ENCODE results near the gene CST9.
"Not testable (repeated sequence)": the region's sequence is repeated elsewhere in the genome, so short reads cannot be mapped to it uniquely, and the experiment has no call there.

Gene CST9

DNA sequence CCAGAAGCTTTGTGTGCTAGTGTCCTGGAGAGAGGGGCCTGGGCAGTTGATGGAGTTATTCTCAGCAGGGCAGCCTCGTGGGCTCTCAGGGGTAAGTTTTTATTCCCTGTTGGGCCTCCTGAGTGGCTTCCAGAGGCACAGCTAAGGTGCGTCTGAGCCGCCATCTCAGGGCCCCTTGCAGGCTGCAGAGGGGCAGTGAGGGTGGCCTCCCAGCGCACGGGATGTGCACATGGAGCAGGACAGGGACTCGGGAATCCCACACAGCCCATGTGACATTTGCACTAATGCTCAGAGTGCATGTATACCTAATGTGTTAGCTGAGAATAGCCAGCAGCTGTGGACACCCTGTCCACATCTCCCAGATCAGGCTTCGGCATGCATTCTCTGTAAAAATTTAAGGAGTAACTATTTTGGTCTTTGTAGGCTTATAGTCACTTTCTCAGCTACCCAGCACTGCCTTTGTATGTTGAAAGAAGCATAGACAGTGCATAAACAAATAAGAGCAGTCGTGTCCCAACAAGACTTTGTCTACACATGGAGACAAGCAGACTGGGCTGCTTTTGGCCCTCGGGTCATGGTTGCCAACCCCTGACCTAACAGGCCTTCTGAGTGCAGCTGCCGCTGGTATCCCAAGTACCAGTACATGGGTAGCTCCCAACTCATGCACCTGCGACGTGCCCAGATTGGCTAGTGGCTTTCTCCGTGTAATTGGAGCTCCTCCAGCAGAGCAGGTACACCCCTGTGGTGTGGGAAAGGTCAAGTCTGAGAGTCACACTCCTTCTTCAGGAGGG is 18.8 kb downstream of the CST9 start:
- DNase-seq, result no peak

DNA sequence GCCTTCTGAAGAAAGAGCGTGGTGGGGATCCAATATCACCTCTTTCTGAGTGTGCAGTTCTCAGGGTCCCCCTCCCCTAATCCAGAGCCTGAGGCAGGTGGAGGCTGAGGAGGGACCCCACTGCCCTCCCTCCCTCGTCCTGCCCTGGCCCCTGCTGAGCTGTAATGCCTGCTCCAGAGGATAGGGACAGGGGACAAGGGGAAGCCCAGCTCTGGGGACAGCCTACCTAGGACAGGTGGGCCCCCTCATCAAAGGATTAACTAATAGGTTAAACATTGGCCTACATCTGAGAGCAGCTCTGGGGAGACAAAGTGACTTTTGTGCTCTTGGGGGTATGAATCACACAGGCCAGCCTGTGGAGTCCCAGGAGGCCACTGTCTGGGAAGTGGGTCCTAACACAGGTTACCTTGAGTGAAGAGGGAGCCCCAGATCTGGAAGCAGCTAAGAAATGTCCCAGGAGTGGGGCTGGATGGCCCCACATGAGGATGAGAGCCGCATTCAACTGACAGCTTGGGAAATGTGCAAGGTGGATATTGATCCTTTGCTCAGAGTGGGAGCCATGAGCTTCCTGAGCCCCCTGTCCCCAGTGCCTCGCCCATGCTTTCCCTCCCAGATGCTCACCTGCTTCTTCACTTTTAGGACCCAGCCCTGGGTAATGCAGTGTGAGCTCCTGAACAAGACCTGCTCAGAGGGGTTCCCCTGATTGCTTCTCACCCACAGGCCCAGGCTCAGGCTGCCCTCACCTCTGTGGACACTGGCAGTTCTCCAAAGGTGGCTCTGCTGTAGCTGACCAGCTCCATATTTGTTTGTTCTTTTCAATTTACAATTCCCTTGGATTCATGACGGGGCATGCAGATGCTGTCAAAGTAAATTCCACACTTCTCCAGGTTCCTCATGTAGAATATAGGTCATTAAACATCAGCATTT is 19.6 kb downstream of the CST9 start:
- no peak for DNase-seq

DNA sequence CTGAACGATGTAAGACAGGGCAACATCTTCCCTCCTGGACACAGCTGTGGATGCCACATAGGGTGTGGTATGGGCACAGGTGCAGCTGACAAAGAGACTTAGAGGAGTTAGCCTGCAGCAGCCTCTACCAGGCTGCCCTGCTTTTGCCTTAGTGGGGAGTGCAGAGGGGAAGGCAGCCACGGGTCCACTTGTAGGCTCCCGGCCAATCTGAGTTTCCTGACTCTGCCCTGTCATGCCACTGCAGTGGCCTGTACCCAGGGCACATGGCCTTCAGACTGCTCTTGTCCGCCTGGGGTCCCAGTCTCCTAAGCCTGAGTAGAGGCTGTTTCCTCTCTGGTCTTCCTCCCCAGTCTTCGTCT is 20.3 kb downstream of the CST9 start:
- DNase-seq, result no peak

DNA sequence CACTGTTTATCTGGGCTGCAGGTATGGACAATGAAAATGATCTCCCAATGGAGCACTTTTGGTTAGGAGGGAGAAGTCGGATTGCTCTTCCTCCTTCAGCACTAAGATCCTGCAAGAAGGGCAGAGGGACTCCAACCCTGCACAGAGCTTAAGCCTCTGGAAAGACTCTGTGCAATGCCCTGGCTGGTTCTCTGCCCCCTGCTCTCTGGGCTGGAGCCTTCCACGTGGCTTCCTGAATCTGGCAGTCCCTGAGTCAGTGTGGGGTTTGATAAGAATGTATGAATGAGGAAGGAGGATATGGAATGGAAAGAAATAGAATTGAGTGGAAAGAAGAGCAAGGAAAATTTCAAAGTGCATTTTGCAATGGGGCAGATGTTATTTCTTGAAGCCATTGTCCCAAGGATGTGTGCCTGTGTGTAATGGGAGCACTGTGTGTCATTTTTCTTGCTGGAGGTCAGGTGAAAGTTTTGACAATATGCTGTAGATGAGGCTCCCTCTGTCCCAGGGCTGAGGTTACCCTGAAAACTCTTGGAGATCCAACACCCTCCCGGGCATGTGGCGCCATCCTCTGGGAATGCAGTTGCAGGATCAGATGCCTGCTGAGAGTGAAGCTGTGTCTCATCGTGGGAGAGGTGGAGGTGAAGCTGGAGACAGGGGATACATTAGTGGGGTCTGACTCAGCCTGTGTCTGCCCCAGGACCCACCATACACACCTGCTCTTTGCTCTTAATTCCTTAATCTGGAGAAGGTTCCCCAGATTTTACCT is 21.1 kb downstream of the CST9 start:
- DNase-seq, result no peak

DNA sequence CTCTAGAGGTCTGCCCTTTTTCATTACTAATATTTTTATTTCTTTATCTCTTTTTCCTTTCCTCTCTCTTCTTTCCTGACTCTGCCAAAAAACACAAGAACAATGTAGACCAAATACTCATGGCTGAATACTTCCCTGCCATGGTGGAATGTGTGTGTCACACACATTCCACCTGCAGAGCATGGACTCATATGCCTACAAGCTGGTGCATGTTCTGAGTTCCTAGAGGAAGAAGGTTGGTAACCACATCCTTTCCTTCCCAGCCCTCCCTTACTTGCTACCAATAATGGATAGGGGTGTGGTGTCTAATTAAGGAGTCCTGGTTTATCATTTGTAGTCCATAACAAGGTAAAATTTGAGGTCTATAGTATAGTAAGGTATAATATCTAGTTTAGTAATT is 22.2 kb downstream of the CST9 start:
- no peak for DNase-seq

DNA sequence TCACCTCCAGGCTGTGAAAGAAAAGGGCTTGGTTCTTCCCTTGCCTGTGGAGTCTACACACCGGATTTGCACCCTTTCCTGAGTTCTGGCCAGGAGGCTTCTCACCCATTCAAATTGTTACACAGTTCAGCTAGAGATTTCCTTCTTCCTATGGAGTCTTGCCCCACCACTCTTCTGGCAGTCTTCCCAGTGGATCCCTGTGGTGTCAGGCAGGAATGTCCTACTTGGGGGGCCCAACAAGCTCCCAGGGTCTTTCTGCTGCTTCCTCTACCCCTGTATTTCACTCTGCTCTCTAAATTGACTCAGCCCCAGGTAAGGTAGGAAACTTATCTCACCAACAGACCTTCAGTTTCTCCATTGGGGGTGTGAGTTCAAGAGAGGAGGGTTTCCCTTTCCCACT is 23.4 kb downstream of the CST9 start:
- DNase-seq, result no peak

DNA sequence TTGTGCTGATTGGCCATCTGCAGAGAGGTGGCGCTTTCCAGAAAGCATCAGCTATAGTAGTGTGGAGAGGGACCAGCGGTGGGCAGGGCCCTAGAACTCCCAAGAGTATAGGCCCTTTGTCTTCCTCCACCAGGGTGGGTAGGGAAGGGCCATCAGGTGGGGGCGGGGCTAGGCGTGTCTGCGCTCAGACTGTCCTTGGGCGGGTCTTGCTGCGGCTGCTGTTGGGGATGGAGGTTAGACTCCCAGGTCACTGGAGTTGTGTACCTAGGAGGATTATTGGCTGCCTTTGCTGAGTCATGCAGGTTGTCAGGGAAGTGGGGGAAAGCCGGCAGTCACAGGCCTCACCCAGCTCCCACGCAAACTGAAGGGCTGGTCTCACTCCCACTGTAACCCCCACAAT is 23.9 kb downstream of the CST9 start:
- not testable (repeated sequence) for DNase-seq

DNA sequence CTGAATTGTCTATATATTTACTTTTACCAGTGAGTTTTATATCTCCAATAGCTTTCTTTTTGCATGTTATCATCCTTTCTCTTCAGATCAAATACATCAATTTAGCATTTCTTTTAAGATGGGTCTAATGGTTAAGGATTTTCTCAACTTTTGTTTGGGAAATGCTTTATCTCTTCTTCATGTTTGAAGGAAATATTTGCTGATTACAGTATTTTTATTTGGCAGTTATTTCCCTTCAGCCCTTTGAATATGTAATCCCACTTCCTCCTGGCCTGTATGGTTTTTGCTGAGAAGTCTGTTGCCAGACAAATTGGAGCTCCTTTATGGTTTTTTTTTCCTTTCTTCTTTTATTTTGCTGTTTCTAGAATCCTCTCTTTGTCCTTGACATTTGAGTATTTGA is 30.7 kb downstream of the CST9 start:
- DNase-seq, result no peak

DNA sequence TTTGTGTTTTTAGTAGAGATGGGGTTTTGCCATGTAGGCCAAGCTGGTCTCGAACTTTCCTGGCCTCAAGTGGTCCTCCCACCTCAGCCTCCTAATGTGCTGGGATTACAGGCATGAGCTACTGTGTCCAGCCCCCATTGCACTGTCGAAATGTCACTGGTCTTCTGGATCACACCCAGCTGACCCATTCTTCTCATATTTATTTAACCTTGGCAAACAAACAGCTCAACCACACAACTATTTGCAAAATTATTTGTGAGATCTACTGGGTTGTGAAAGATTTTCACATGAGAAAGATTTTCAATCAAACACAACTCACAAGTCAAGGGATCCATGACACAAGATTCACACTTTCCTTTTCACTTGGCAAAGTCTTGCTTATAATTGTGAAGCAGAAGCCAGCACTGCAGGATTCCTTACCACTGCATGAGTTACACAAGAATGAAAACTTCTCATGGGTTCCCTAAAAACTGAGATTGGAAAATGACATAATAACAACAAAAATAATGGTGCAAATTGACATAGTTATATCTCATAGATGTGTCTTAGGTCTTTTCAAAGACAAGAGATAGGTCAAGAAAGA is 35.4 kb downstream of the CST9 start:
- no peak for DNase-seq

DNA sequence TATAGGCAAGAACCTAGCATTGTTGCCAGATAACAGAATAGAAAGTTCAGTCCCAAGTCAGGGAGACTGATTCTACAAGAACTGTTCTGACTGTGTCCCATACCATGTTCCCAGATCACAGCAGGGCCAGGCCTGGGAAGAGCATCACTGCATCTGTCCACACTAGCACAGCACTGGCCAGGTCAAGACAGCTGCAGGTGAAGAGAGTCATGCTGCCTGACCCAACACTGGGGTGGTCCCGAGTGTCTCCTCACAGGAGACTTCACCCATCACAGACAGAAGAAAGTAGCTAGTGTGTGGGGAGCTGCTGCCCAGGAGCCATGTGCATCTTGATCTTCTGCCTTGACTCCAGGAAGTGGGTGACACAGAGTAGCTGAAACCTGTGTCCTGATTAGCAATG is 36.1 kb downstream of the CST9 start:
- no peak for DNase-seq

DNA sequence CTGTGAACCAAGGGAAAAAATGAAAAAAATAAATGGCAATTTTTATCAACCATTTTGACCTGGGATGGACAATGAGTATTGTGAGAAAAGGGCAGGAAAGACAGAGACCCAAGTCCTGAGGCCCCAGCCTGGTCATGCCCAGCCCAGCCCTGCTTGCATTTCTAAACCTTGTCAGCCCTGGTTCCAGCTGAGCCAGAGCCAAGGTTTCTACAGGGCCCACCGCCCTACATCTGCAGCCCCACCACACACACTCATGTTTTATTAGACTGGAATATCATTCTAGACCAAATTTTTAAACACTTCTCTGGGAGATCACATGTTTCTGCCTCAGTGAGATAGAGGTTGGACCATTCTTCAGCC is 36.8 kb downstream of the CST9 start:
- no peak for DNase-seq

DNA sequence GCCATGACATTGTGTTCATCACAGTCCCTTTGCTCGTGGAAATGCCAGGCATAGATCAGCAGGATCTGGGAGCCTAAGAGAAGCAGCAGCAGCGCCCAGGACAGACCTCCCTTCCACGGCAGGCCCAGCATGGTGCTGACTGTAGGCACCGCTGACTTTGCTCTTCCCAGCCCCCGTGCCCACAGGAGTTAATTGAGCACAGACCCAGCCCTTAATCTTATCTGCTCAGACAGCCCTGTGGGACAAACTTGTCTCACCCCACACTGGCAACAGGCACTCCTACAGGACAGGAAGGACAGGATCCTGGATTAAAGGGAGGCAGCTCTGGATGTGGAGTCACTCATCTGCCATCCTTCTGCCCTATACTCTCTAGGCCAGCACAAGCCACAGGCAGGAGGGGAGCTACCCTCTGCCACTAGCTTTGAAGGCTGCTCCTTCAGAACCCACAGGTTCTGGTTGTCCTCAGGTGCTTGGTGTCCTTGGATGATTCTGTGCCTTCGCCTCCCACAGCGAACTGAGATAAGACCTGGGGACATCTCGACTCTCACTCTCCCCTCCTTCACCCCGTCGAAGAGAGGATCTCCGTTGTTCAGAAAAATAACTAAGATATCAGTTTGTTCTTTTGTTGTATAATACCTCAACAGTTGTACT is 37.3 kb downstream of the CST9 start, which contains the start of gene CST9L:
TSS of gene CST9L (minus strand) at position 165 of the 651 bp plus-strand sequence. CDS start at position 131, 34 bp downstream.
- DNase-seq, result no peak

DNA sequence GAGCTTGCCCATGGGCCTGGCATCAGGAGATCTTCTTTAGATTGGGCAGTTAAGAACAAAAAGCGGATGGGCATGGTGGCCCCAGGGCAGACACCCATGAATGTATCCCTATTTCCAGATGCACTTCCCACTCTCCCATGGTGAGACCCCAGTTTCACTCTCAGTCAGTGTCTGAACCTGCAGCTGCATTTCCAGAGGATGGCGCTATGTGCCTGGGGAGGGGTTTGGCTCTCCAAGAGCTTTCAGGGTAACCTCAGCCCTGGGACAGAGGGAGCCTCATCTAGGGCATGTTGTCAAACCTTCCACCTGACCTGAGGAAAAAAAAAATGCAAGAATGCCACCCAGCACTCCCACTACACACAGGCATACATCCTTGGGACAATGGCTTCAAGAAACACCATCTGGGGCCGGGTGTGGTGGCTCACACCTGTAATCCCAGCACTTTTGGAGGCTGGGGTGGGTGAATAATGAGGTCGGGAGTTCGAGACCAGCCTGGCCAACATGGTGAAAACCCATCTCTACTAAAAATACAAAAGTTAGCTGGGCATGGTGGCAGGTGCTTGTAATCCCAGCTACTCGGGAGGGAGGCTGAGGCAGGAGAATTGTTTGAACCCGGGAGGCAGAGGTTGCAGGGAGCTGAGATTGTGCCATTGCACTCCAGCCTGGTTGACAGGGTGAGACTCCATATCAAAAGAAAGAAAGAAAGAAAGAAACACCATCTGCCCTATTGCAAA is 39.4 kb downstream of the CST9 start:
- no peak for DNase-seq

DNA sequence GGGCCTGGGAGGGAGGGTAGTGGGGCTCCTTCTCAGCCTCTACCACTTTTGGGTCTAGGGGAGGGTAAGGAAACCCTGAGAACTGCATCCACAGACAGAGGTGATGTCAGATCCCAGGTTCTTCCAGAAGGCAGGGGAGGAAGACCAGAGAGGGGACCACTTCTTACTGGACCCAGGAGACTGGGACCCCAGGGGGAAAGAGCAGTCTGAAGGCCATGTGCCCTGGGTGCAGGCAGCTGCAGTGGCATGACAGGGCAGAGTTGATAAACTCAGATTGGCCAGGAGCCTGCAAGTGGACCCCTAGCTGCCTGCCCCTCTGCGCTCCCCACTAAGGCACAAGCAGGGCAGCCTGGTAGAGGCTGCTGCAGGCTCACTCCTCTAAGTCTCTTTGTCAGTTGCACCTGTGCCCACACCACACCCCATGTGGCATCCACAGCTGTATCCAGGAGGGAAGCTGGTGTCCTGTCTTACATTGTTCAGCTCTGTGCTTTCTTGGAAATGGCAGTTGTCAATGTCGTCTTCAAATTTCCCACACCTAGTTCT is 40.1 kb downstream of the CST9 start:
- DNase-seq, result no peak

DNA sequence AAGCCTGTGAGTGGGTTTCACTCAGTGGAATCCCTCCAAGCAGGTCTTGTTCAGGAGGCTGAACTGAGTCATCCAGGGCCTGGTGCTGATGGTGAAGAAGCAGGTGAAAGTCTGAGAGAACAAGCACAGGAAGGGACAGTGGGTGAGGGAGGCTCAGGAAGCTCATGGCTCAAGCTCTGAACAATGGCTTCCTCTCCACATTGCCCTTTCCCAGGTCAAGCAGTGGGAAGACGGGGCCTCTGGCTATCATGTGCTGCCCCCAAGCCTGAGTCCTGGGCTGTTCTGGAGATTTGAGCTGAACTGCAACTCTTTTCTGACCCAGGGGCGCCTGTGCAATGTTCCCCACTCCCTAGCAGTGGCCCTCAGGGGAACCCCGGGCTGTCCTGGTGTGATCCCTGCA is 40.8 kb downstream of the CST9 start:
- DNase-seq, result no peak

DNA sequence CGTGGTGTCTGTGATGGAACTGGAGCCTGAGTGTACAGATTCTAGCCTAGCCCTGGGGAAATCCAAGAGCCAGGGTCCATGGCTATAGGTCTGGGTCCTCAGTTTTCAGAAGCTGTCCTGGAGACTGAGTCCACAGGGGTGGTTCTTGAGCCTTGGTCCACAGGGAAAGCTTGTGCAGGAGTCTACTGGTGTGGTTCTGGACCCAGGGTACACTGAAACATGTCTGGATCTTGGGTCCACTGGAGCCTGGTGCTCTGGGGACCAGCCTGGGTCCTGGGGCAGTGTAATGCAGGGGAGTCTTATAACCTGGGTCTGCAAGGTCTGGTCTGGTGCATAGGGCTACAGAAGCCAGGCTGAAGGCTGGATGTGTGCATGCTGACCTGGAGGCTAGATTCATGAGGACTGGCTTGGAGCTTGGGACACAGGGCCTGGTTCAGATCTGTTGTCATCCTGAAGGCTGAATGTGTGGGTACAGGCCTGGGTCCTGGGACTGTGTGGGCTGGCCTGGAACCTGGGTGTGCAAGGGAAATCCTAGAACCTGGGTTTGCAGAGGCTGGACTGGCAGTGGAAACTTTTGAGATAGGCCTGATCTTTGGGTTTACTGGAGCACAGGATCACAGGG is 42.9 kb downstream of the CST9 start:
- no peak for DNase-seq

DNA sequence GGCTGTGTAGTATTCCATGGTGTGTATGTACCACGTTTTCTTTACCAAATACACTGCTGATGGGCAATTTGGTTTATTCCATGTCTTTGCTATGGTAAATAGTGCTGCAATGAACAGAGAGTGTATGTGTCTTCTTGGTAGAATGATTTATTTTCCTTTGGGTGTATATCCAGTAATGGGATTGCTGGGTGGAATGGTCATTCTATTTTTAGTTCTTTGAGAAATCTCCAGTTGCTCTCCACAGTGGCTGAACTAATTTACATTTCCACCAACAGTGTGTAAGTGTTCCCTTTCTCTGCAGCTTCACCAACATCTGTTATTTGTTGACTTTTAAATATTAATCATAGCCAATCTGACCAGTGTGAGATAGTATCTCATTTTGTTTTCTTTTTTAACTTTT is 51.3 kb downstream of the CST9 start:
- no peak for DNase-seq
